Measurements from ENCODE around the gene SLC17A2. TPM values are rescaled to one million over a fixed set of nuclear protein-coding genes. Genes with fewer than 3 reads are reported as not detected.

The SLC17A2 gene
- total and polyA plus RNA-seq, 2 of the 13 experiments (the other 11 are each of a cell fraction or from before 2014, with no cell fraction given), result 11.2 to 32.4 TPM

GRCh38 chr6:25863360-25863759, 67.1 kb downstream of the SLC17A2 start (continued):
- TF ChIP-seq ZNF136 (CRISPR knock-in tag; IDR thresholded peaks at IDR 0.05; ENCODE audit: low read depth) (no peak), ATF7 (IDR thresholded peaks at IDR 0.05) (no peak), ATF7 (CRISPR knock-in tag; IDR thresholded peaks at IDR 0.05) (no peak), GMEB2 (CRISPR knock-in tag; IDR thresholded peaks at IDR 0.05; ENCODE audit: low read depth) (no peak), ZBTB44 (CRISPR knock-in tag; IDR thresholded peaks at IDR 0.05) (no peak), ZNF740 (CRISPR knock-in tag; IDR thresholded peaks at IDR 0.05) (no peak), NFRKB (IDR thresholded peaks at IDR 0.05) (no peak), ZNF34 (CRISPR knock-in tag; IDR thresholded peaks at IDR 0.05; ENCODE audit: borderline replicate concordance) (no peak), FOXJ3 (CRISPR knock-in tag; IDR thresholded peaks at IDR 0.05; ENCODE audit: borderline replicate concordance) (peak; percentile 62; the same call in 1 of the 2 replicates), HMG20A (CRISPR knock-in tag; IDR thresholded peaks at IDR 0.05; ENCODE audit: borderline replicate concordance) (peak; percentile 81; the same call in 1 of the 2 replicates), KDM1A (CRISPR knock-in tag; IDR thresholded peaks at IDR 0.05) (no peak), ZNF207 (IDR thresholded peaks at IDR 0.05; ENCODE audit: borderline replicate concordance) (no peak), AFF4 (CRISPR knock-in tag; IDR thresholded peaks at IDR 0.05) (no peak), YEATS2 (CRISPR knock-in tag; IDR thresholded peaks at IDR 0.05; ENCODE audit: borderline replicate concordance) (no peak), ATF4 (CRISPR knock-in tag; IDR thresholded peaks at IDR 0.05) (no peak), GATAD1 (CRISPR knock-in tag; IDR thresholded peaks at IDR 0.05) (no peak), PPARG (CRISPR knock-in tag; conservative IDR thresholded peaks at IDR 0.05) (peak; percentile 55; the same call in 1 of the 2 replicates), IKZF4 (CRISPR knock-in tag; IDR thresholded peaks at IDR 0.05; ENCODE audit: borderline replicate concordance, low read depth, not compliant biosample characterization) (no peak), NFIC (IDR thresholded peaks at IDR 0.05; ENCODE audit: low read length) (peak; percentile 69), ZNF724P (CRISPR knock-in tag; IDR thresholded peaks at IDR 0.05; ENCODE audit: borderline replicate concordance) (no peak), GFI1 (CRISPR knock-in tag; IDR thresholded peaks at IDR 0.05; ENCODE audit: borderline replicate concordance) (0 out of 2 replicates have a peak, but pooled peaks have one; percentile 30), TFDP2 (CRISPR knock-in tag; IDR thresholded peaks at IDR 0.05) (no peak), HOXA5 (CRISPR knock-in tag; IDR thresholded peaks at IDR 0.05) (no peak)
